Measurements from ENCODE around the gene ECE1. TPM values are rescaled to one million over a fixed set of nuclear protein-coding genes. Genes with fewer than 3 reads are reported as not detected.

Gene ECE1
- total and polyA plus RNA-seq, 2 of the 13 experiments (the other 11 are each of a cell fraction or from before 2014, with no cell fraction given), result 13.5 to 21.2 TPM

DNA sequence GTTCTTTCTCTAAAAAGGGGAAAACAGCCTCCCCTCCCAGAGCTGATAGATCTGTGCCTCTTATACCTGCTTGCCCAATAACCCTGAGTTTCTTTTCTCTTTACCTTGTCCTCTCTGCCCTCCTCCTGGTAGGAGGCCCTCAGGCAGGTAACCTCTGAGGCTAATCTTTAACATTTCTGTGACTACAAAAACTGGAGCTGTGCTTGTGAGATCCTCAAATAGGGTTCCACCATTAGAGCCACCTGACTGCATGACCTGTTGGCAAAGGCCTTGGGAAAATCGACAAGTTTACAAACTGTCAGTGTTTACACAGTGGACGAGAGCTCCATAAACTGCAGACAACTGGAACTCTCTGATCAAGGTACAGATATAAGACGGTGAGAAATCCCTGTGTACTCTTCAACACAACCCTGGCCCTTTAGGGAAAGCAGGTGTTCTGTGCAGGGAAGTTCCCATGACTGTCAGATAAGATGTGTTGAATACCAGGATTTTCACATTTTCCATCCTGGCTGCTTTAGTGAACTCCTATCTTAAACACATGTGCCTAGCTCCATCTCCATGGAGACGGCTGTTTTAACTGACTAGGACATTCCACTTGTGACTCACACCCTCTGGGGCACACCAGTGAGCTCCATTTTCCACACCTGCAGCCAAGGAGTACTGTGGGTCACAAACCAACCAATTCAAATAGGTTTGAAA lies 38.3 kb downstream of the ECE1 start (continued):
- TF ChIP-seq, protein P1, sequence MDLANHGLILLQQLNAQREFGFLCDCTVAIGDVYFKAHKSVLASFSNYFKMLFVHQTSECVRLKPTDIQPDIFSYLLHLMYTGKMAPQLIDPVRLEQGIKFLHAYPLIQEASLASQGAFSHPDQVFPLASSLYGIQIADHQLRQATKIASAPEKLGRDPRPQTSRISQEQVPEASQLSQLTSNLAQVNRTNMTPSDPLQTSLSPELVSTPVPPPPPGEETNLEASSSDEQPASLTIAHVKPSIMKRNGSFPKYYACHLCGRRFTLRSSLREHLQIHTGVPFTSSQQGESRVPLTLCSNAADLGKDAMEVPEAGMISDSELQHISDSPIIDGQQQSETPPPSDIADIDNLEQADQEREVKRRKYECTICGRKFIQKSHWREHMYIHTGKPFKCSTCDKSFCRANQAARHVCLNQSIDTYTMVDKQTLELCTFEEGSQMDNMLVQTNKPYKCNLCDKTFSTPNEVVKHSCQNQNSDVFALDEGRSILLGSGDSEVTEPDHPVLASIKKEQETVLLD (CRISPR knock-in tag; IDR thresholded peaks at IDR 0.05; ENCODE audit: low read depth), result no peak
- TF ChIP-seq ZNF878 (CRISPR knock-in tag; IDR thresholded peaks at IDR 0.05) (no peak), ZFY (CRISPR knock-in tag; IDR thresholded peaks at IDR 0.05) (0 out of 2 replicates have a peak, but pooled peaks have one; percentile 13), KMT2B (CRISPR knock-in tag; IDR thresholded peaks at IDR 0.05) (0 out of 2 replicates have a peak, but pooled peaks have one; percentile 25), KDM5B (CRISPR knock-in tag; IDR thresholded peaks at IDR 0.05; ENCODE audit: borderline replicate concordance) (no peak), ZNF775 (CRISPR knock-in tag; IDR thresholded peaks at IDR 0.05; ENCODE audit: borderline replicate concordance) (no peak), NR1H2 (CRISPR knock-in tag; IDR thresholded peaks at IDR 0.05; ENCODE audit: borderline replicate concordance, low read depth) (no peak), CEBPG (CRISPR knock-in tag; IDR thresholded peaks at IDR 0.05) (peak; percentile 57), ZNF564 (CRISPR knock-in tag; IDR thresholded peaks at IDR 0.05) (no peak), NCOR1 (IDR thresholded peaks at IDR 0.05; ENCODE audit: borderline replicate concordance, low read length) (peak; percentile 76; the same call in 1 of the 2 replicates), ZNF501 (CRISPR knock-in tag; IDR thresholded peaks at IDR 0.05) (peak; percentile 43; the same call in 1 of the 2 replicates)
- TF ChIP-seq, protein P2, sequence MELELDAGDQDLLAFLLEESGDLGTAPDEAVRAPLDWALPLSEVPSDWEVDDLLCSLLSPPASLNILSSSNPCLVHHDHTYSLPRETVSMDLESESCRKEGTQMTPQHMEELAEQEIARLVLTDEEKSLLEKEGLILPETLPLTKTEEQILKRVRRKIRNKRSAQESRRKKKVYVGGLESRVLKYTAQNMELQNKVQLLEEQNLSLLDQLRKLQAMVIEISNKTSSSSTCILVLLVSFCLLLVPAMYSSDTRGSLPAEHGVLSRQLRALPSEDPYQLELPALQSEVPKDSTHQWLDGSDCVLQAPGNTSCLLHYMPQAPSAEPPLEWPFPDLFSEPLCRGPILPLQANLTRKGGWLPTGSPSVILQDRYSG (CRISPR knock-in tag; IDR thresholded peaks at IDR 0.05), result no peak
- TF ChIP-seq, protein P3, sequence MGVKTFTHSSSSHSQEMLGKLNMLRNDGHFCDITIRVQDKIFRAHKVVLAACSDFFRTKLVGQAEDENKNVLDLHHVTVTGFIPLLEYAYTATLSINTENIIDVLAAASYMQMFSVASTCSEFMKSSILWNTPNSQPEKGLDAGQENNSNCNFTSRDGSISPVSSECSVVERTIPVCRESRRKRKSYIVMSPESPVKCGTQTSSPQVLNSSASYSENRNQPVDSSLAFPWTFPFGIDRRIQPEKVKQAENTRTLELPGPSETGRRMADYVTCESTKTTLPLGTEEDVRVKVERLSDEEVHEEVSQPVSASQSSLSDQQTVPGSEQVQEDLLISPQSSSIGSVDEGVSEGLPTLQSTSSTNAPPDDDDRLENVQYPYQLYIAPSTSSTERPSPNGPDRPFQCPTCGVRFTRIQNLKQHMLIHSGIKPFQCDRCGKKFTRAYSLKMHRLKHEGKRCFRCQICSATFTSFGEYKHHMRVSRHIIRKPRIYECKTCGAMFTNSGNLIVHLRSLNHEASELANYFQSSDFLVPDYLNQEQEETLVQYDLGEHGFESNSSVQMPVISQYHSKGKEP (CRISPR knock-in tag; IDR thresholded peaks at IDR 0.05), result no peak
- TF ChIP-seq, protein P4, sequence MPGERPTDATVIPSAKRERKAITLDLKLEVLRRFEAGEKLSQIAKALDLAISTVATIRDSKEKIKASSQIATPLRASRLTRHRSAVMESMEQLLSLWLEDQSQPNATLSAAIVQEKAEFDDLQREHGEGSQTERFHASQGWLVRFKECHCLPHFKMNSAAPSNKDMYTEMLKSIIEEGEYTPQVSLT (CRISPR knock-in tag; IDR thresholded peaks at IDR 0.05; ENCODE audit: borderline replicate concordance, low read depth), result no peak
- TF ChIP-seq, protein P5, sequence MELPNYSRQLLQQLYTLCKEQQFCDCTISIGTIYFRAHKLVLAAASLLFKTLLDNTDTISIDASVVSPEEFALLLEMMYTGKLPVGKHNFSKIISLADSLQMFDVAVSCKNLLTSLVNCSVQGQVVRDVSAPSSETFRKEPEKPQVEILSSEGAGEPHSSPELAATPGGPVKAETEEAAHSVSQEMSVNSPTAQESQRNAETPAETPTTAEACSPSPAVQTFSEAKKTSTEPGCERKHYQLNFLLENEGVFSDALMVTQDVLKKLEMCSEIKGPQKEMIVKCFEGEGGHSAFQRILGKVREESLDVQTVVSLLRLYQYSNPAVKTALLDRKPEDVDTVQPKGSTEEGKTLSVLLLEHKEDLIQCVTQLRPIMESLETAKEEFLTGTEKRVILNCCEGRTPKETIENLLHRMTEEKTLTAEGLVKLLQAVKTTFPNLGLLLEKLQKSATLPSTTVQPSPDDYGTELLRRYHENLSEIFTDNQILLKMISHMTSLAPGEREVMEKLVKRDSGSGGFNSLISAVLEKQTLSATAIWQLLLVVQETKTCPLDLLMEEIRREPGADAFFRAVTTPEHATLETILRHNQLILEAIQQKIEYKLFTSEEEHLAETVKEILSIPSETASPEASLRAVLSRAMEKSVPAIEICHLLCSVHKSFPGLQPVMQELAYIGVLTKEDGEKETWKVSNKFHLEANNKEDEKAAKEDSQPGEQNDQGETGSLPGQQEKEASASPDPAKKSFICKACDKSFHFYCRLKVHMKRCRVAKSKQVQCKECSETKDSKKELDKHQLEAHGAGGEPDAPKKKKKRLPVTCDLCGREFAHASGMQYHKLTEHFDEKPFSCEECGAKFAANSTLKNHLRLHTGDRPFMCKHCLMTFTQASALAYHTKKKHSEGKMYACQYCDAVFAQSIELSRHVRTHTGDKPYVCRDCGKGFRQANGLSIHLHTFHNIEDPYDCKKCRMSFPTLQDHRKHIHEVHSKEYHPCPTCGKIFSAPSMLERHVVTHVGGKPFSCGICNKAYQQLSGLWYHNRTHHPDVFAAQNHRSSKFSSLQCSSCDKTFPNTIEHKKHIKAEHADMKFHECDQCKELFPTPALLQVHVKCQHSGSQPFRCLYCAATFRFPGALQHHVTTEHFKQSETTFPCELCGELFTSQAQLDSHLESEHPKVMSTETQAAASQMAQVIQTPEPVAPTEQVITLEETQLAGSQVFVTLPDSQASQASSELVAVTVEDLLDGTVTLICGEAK (IDR thresholded peaks at IDR 0.05), result no peak
- TF ChIP-seq, protein P5 (CRISPR knock-in tag; IDR thresholded peaks at IDR 0.05), result no peak

Measured in HepG2 (cell line).